Neural cell (in vitro differentiated cells): ENCODE results near the gene CD300A. TPM values are rescaled to one million over a fixed set of nuclear protein-coding genes. Genes with fewer than 3 reads are reported as not detected.

Experiments used
- H2AFZ ChIP-seq: fragments of 200-600, 300-800 bp; sonication (generic), shearing (Covaris generic); 2 replicates; pipeline ENCODE4 v1.6.0; 2014; ENCODE audit warnings: low read depth, mild to moderate bottlenecking, antibody characterized with exemption, low read length, moderate library complexity
- H3F3A ChIP-seq: fragments of 200-600 bp; shearing (Covaris generic); 2 replicates; pipeline ENCODE4 v1.6.1; 2016; ENCODE audit warnings: mild to moderate bottlenecking, moderate library complexity, mixed read lengths, antibody characterized with exemption, low read length; ENCODE audit not compliant: insufficient read depth, poor library complexity, severe bottlenecking
- H3K27ac ChIP-seq: fragments of 200-600, 300-800 bp; sonication (generic), shearing (Covaris generic); 2 replicates; pipeline ENCODE4 v1.5.1; 2014; ENCODE audit warnings: mild to moderate bottlenecking, low read length, moderate library complexity
- H3K27me3 ChIP-seq: fragments of 300-800, 200-600 bp; sonication (generic), shearing (Covaris generic); 2 replicates; pipeline ENCODE4 v1.6.0; 2014; ENCODE audit warnings: mild to moderate bottlenecking, low read depth, low read length, moderate library complexity; ENCODE audit not compliant: insufficient read depth
- H3K36me3 ChIP-seq: fragments of 300-800, 200-600 bp; sonication (generic), shearing (Covaris generic); 2 replicates; pipeline ENCODE4 v1.5.1; 2014; ENCODE audit warnings: mild to moderate bottlenecking, antibody characterized with exemption, low read length, moderate library complexity; ENCODE audit not compliant: insufficient read depth
- H3K4me2 ChIP-seq: fragments of 300-800, 200-600 bp; sonication (generic), shearing (Covaris generic); 2 replicates; pipeline ENCODE4 v1.6.0; 2014; ENCODE audit warnings: mild to moderate bottlenecking, low read length
- H3K4me3 ChIP-seq: fragments of 300-800, 200-600 bp; sonication (generic), shearing (Covaris generic); 2 replicates; pipeline ENCODE4 v1.5.1; 2014; ENCODE audit warnings: mild to moderate bottlenecking, low read length, moderate library complexity
- H3K79me2 ChIP-seq: fragments of 200-600 bp; shearing (Covaris generic); replicated peaks from 2 replicates; pipeline ENCODE4 v1.6.0; 2014; ENCODE audit warnings: mild to moderate bottlenecking, low read length, moderate library complexity; ENCODE audit not compliant: insufficient read depth
- H3K9ac ChIP-seq: fragments of 300-800, 200-600 bp; sonication (generic), shearing (Covaris generic); 2 replicates; pipeline ENCODE4 v1.6.1; 2016; ENCODE audit warnings: mild to moderate bottlenecking, low read length, mixed read lengths
- H3K9me2 ChIP-seq: fragments of 200-600 bp; shearing (Covaris generic); 2 replicates; pipeline ENCODE4 v1.6.1; 2016; ENCODE audit warnings: mild to moderate bottlenecking, low read length, mixed read lengths; ENCODE audit not compliant: insufficient read depth
- H3K9me3 ChIP-seq: fragments of 200-600, 300-800 bp; sonication (generic), shearing (Covaris generic); 2 replicates; pipeline ENCODE4 v1.6.1; 2016; ENCODE audit warnings: mild to moderate bottlenecking, mixed run types, low read length, moderate library complexity, mixed read lengths
- H4K20me1 ChIP-seq: fragments of 200-600 bp; shearing (Covaris generic); 2 replicates; pipeline ENCODE4 v1.6.1; 2016; ENCODE audit warnings: mild to moderate bottlenecking, mixed run types; ENCODE audit not compliant: insufficient read depth
- EP300 ChIP-seq: fragments of 450-650 bp; conservative IDR thresholded peaks from 2 replicates; pipeline ENCODE4 v1.6.1; 2014; ENCODE audit warnings: antibody characterized with exemption, mild to moderate bottlenecking, moderate library complexity; ENCODE audit not compliant: poor library complexity, severe bottlenecking
- EZH2 ChIP-seq: fragments of 200-600, 300-800 bp; shearing (Covaris generic), sonication (generic); IDR thresholded peaks from 2 replicates; pipeline ENCODE4 v1.6.1; 2014; ENCODE audit warnings: antibody characterized with exemption, low read length, borderline replicate concordance, mild to moderate bottlenecking; ENCODE audit not compliant: insufficient read depth, poor library complexity, severe bottlenecking
- MXI1 ChIP-seq: fragments of 450-650 bp; conservative IDR thresholded peaks from 2 replicates; pipeline ENCODE4 v1.6.1; 2014; ENCODE audit warnings: antibody characterized with exemption, mild to moderate bottlenecking; ENCODE audit not compliant: poor library complexity, severe bottlenecking
- POLR2AphosphoS5 ChIP-seq: IDR thresholded peaks from 2 replicates; pipeline ENCODE4 v1.6.1; 2012
- RAD21 ChIP-seq: fragments of 450-650 bp; conservative IDR thresholded peaks from 2 replicates; pipeline ENCODE4 v1.6.1; 2014; ENCODE audit warnings: antibody characterized with exemption, mild to moderate bottlenecking, moderate library complexity
- REST ChIP-seq: IDR thresholded peaks from 2 replicates; pipeline ENCODE4 v1.6.1; 2012; ENCODE audit warnings: borderline replicate concordance
- SMC3 ChIP-seq: fragments of 450-650 bp; conservative IDR thresholded peaks from 2 replicates; pipeline ENCODE4 v1.6.1; 2014; ENCODE audit warnings: antibody characterized with exemption, mild to moderate bottlenecking, moderate library complexity; ENCODE audit not compliant: poor library complexity
- TAF1 ChIP-seq: IDR thresholded peaks from 2 replicates; pipeline ENCODE4 v1.6.1; 2012; ENCODE audit warnings: low read depth
- polyA plus RNA-seq: library from polyadenylated mRNA; depleted of rRNA; stranded (reverse); fragments of >200 nt; gene quantifications from 2 replicates; pipeline ENCODE4 v1.2.3, GENCODE V29; 2014
- TF ChIP-seq, protein P1 (sequence below): fragments of 450-650 bp; IDR thresholded peaks from 2 replicates; pipeline ENCODE4 v1.5.1; 2014; ENCODE audit warnings: antibody characterized with exemption, mild to moderate bottlenecking, moderate library complexity; ENCODE audit not compliant: poor library complexity, severe bottlenecking

The CD300A gene
- polyA plus RNA-seq, 1 donor from 2014 or later, result 0.35 TPM

DNA sequence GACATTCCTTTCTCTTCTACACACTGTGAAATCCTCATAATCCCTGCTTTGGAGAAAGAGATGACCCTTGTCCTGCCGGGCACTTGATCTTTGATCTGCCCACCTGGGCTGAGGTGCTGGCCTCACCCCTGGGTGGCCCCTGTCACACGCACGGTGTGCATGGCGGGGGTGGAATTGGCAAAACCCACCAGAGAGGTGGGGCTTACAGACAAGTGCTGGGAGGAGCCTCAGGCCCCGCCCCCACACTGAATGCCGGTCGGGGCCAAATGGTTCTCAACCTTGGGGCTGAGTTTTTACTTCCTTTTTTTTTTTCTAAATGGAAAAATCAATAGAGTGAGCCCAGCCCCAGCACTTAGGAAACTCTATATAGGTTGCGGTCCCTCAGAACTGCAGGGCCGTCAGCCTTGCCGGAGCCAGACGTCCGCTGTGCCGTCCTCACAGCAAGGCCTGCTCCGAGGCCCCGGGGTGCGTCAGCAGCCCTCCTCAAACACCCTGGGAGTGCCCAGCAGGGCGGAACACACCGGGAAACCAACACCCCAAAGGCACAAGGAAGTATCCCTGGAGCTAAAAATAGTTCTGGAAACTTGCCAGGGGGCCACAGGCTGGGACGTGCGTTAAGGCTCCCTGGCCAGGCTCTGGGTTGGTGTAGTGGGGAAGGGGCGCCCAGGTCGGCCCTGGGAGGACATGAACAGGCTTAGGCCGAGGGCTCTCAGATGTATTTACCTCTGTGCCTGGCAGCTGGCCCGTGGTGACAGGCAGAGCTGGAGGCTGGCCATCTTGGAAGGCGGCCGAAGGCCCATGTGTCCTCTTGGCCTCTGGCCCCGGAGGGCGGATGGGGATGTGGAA lies 23.5 kb upstream of the CD300A start:
- no peaks in the 10 kb centered on the region for H3K9me3 ChIP-seq
- H3K4me2 ChIP-seq, result no peak overlapping the region
- H3K27me3 ChIP-seq, result no peaks in the 10 kb centered on the region
- no peak overlapping the region for H3K27ac ChIP-seq
- no peak overlapping the region for H3K9ac ChIP-seq
- H3K9me2 ChIP-seq, result no peaks in the 10 kb centered on the region
- H4K20me1 ChIP-seq, result no peaks in the 10 kb centered on the region
- TF ChIP-seq TAF1 (no peak), REST (no peak), MXI1 (no peak), EZH2 (no peak), RAD21 (no peak), SMC3 (no peak), POLR2AphosphoS5 (no peak), EP300 (no peak)
- TF ChIP-seq, protein P1, sequence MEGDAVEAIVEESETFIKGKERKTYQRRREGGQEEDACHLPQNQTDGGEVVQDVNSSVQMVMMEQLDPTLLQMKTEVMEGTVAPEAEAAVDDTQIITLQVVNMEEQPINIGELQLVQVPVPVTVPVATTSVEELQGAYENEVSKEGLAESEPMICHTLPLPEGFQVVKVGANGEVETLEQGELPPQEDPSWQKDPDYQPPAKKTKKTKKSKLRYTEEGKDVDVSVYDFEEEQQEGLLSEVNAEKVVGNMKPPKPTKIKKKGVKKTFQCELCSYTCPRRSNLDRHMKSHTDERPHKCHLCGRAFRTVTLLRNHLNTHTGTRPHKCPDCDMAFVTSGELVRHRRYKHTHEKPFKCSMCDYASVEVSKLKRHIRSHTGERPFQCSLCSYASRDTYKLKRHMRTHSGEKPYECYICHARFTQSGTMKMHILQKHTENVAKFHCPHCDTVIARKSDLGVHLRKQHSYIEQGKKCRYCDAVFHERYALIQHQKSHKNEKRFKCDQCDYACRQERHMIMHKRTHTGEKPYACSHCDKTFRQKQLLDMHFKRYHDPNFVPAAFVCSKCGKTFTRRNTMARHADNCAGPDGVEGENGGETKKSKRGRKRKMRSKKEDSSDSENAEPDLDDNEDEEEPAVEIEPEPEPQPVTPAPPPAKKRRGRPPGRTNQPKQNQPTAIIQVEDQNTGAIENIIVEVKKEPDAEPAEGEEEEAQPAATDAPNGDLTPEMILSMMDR, result no peak
- H3K79me2 ChIP-seq, result no peaks in the 10 kb centered on the region
- H2AFZ ChIP-seq, result no peak overlapping the region
- H3F3A ChIP-seq, result no peaks in the 10 kb centered on the region
- no peak overlapping the region for H3K4me3 ChIP-seq
- H3K36me3 ChIP-seq, result no peaks in the 10 kb centered on the region

- Histone ChIP-seq H3K79me2 (no peaks in the 10 kb centered on the region), H4K20me1 (no peaks in the 10 kb centered on the region), H3K27me3 (no peaks in the 10 kb centered on the region), H2AFZ (no peak overlapping the region), H3K36me3 (no peaks in the 10 kb centered on the region), H3K27ac (no peak overlapping the region), H3K4me3 (no peak overlapping the region), H3F3A (no peaks in the 10 kb centered on the region), H3K9me3 (no peaks in the 10 kb centered on the region), H3K4me2 (no peak overlapping the region), H3K9ac (no peak overlapping the region), H3K9me2 (no peaks in the 10 kb centered on the region)
- no peak for TF ChIP-seq REST
- TF ChIP-seq, protein P1, result no peak
- TF ChIP-seq TAF1, result no peak
- TF ChIP-seq EZH2, result no peak
- TF ChIP-seq EP300, result no peak
- TF ChIP-seq SMC3, result no peak
- no peak for TF ChIP-seq POLR2AphosphoS5
- TF ChIP-seq MXI1, result no peak
- no peak for TF ChIP-seq RAD21
Measured at GRCh38 chr17:74443516-74444296, 22.7 kb upstream of the CD300A start.
